Measurements from ENCODE around the gene CALR.
"Not testable (repeated sequence)": the region's sequence is repeated elsewhere in the genome, so short reads cannot be mapped to it uniquely, and the experiment has no call there.

DNA sequence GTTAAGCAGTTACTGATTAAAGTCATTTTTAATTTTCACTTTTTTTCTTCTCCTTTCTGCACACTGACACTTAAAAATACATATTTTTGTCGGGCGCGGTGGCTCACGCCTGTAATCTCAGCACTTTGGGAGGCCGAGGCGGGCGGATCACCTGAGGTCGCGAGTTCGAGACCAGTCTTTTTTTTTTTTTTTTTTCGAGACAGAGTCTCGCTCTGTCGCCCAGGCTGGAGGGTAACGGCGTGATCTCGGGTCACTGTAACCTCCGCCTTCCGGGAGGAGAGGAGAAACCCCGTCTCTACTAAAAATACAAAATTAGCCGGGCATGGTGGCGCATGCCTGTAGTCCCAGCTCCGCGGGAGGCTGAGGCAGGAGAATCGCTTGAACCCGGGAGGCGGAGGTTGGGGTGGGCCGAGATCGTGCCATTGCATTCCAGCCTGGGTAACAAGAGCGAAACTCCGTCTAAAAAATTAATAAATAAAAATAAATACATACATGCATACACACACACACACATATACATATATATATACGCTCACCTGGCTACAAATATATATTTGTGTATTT is 19.1 kb downstream of the CALR start:
- TF ChIP-seq CTCF, POLR2AphosphoS5, POLR2A (IDR thresholded peaks at IDR 0.05): not testable (repeated sequence)
